ENCODE results near the gene KLF3. TPM values are rescaled to one million over a fixed set of nuclear protein-coding genes. Genes with fewer than 3 reads are reported as not detected.

The KLF3 gene
- total RNA-seq, 1 donor = 41.8 TPM

DNA sequence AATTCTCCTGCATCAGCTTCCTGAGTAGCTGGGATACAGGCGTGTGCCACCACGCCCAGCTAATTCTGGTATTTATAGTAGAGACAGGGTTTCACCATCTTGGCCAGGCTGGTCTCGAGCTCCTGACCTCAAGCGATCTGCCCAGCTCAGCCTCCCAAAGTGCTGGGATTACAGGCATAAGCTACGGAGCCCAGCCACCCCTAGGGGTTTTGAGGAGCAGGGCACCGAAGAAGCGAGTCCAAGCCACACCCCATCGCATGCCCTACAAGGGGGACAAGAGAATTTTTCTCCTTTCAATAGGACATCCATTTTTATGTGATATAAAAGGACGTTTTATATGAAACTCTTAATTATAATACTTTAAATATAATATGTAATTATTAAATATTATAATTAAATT lies 13.9 kb upstream of the KLF3 start:
- no peak for DNase-seq (ENCODE audit: low read depth)
- TF ChIP-seq, protein P1, sequence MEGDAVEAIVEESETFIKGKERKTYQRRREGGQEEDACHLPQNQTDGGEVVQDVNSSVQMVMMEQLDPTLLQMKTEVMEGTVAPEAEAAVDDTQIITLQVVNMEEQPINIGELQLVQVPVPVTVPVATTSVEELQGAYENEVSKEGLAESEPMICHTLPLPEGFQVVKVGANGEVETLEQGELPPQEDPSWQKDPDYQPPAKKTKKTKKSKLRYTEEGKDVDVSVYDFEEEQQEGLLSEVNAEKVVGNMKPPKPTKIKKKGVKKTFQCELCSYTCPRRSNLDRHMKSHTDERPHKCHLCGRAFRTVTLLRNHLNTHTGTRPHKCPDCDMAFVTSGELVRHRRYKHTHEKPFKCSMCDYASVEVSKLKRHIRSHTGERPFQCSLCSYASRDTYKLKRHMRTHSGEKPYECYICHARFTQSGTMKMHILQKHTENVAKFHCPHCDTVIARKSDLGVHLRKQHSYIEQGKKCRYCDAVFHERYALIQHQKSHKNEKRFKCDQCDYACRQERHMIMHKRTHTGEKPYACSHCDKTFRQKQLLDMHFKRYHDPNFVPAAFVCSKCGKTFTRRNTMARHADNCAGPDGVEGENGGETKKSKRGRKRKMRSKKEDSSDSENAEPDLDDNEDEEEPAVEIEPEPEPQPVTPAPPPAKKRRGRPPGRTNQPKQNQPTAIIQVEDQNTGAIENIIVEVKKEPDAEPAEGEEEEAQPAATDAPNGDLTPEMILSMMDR (IDR thresholded peaks at IDR 0.05; ENCODE audit: insufficient read depth, low read length) = peak; percentile 0
- H3K4me3 ChIP-seq (ENCODE audit: low read depth, low read length) = no peak overlapping the region

DNA sequence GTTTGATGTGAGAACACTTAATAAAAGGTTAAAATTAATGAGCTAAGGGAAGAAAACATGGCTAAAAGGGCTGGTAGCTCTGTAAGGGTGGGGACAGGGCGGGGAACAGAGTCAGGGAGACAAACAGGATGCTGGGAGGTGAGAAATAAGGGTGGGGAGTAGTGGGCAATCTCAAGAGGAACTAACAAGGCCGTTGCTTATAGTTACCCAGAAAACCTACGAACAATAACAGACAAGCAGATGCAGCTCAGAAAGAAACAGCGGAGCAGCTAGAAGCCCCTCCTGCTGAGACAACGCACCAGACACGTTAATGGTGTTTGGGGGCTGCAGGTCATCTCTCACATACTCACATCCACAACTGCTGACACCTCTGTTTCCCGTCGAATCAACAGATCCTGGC lies 9.7 kb upstream of the KLF3 start:
- no peak for DNase-seq (ENCODE audit: low read depth)
- no peak overlapping the region for H3K4me3 ChIP-seq (ENCODE audit: low read depth, low read length)
- TF ChIP-seq, protein P1 (IDR thresholded peaks at IDR 0.05; ENCODE audit: insufficient read depth, low read length) = no peak

DNA sequence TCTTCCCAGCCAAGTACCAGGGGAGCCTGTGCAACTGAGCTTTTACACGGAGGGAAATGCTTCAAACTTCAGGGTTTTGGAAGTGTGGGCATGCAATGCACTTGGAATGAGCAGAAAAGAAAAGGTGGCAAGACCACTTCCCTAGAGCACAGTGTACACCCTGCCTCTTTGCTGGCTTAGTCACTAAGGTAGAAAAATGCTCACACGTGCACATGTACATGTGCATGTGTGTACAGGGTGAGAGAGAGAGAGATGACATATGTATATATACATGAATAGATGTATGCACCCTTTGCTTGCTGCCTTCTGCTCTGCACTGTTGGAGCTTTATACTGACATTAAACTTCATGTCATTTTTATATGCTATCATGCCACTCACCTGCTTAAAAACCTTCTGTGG lies 7.9 kb upstream of the KLF3 start:
- TF ChIP-seq, protein P1 (IDR thresholded peaks at IDR 0.05; ENCODE audit: insufficient read depth, low read length) = no peak

DNA sequence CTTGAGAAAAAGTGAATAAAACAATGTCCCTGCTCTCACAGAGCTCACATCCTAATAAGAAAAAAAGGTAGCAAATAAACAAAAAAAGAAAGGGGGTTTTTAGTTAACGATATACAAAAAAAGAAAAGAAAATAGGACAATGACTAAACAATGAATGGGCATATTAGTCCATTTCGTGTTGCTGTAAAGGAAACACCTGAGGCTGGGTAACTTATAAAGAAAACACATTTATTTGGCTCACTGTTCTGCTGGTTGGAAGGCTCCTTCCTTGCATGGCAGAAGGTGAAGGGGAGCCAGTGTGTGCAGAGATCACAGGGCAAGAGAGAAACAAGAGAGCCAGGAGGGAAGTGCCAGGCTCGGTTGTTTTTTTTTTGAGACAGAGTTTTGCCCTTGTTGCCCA lies 4.7 kb upstream of the KLF3 start:
- TF ChIP-seq, protein P1 (IDR thresholded peaks at IDR 0.05; ENCODE audit: insufficient read depth, low read length) = no peak
- no peak for DNase-seq (ENCODE audit: low read depth)
- no peak overlapping the region for H3K4me3 ChIP-seq (ENCODE audit: low read depth, low read length)

More for the DNA sequence above, 7.9 kb upstream of the KLF3 start:
- H3K4me3 ChIP-seq (ENCODE audit: low read depth, low read length) = no peak overlapping the region
- no peak for DNase-seq (ENCODE audit: low read depth)

DNA sequence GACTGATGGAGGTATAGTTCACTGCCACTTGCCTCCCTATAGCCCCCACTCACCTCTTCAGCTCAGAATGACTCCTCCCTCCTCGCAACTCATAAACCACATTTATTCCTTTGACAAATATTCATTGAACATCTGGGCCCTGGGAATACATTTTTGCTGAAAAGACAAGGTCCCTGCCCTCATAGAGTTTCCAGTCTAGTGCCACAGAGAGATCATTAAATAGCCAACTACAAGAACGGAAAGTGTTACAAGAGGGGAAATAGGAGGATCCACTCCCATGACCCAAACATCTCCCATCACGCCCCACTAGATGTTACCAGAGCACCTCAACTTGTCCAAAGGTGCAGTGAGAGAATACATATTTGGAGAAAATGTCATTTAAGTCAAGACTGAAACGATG lies 3.2 kb upstream of the KLF3 start:
- TF ChIP-seq, protein P1 (IDR thresholded peaks at IDR 0.05; ENCODE audit: insufficient read depth, low read length) = no peak
- H3K4me3 ChIP-seq (ENCODE audit: low read depth, low read length) = no peak overlapping the region
- DNase-seq (ENCODE audit: low read depth) = no peak

DNA sequence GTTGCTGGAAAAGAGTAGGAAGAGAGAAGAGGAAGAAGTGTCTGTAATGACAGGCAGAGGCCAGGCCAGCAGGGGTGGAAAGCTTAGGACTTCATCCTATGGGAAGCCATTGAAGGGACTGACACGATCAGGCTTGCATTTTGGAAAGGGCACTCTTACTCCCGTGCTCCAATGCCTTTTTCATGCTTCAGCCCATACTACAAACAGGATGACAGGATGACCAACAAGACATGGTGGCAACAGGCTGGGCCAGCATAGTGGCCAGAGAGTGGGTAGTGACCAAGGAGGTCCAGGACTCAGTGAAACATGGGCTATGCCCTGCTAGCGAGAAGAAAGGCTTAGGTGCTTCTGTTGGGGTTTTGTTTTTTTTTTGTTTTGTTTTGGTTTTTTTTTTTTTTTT lies 2.6 kb upstream of the KLF3 start:
- TF ChIP-seq, protein P1 (IDR thresholded peaks at IDR 0.05; ENCODE audit: insufficient read depth, low read length) = no peak
- DNase-seq (ENCODE audit: low read depth) = no peak
- no peak overlapping the region for H3K4me3 ChIP-seq (ENCODE audit: low read depth, low read length)

DNA sequence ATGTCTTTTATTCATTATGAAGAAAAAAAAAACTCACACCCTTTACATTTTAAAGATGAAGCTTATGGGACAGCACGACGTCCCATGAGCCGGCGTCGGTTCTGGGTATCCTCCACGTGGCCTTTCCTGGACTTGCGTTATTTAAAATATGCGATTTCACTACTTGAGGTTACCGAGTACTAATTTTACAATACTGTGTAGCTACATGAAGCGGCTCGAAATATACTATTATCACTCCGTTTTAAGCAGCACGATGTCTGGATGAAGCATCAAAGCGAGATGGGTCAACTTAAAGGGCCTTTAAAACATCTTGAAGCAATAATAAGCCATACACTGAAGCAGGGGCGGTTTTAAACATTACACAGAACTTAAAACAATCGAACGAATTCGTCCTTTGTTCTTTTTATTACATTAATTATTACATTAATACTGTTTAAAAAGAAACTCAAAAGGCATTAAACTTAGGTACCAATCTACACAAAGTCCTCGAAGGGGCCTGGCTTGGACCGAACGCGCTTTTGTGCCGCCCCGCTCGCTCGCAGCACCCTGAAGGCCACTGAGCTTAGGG lies 1.4 kb upstream of the KLF3 start:
- no peak for DNase-seq (ENCODE audit: low read depth)
- H3K4me3 ChIP-seq (ENCODE audit: low read depth, low read length) = peak overlapping the region; percentile 72
- TF ChIP-seq, protein P1 (IDR thresholded peaks at IDR 0.05; ENCODE audit: insufficient read depth, low read length) = no peak
